ENCODE measurements around the gene PIAS4. TPM values are rescaled to one million over a fixed set of nuclear protein-coding genes. Genes with fewer than 3 reads are reported as not detected.
"Not testable (repeated sequence)": the region's sequence is repeated elsewhere in the genome, so short reads cannot be mapped to it uniquely, and the experiment has no call there.

PIAS4 gene
- total RNA-seq, 1 experiment from 2014 or later, result 45.9 TPM

- TF ChIP-seq ATF3 (CRISPR knock-in tag; conservative IDR thresholded peaks at IDR 0.05) (no peak), EMX1 (CRISPR knock-in tag; IDR thresholded peaks at IDR 0.05) (no peak)
Observed at GRCh38 chr19:4010808-4011110, 3.2 kb downstream of the PIAS4 start (continued).

GRCh38 chr19:4011430-4011829 is 3.9 kb downstream of the PIAS4 start:
- POLR2A ChIA-PET, H3K27ac Mint-ChIP-seq: not testable (repeated sequence)

GRCh38 chr19:4012092-4012974 is 4.8 kb downstream of the PIAS4 start:
- no peak for DNase-seq (ENCODE audit: low spot score)
- Mint-ChIP-seq H3K27ac (no peak overlapping the region), H3K36me3 (peaks cover 6% of the 10 kb centered on the region), H3K9me3 (no peaks in the 10 kb centered on the region), H3K27me3 (ENCODE audit: low read depth) (no peaks in the 10 kb centered on the region), H3K4me1 (peaks cover 14% of the 10 kb centered on the region), H3K4me3 (no peak overlapping the region)
- no peak for ATAC-seq
- no peak for TF ChIP-seq GRHL2 (CRISPR knock-in tag; IDR thresholded peaks at IDR 0.05; ENCODE audit: insufficient replicate concordance, severe bottlenecking)
- no peak for TF ChIP-seq ATF2 (CRISPR knock-in tag; IDR thresholded peaks at IDR 0.05; ENCODE audit: borderline replicate concordance, low read depth)
- no peak for TF ChIP-seq NFYB (CRISPR knock-in tag; conservative IDR thresholded peaks at IDR 0.05; ENCODE audit: low read depth)
- TF ChIP-seq ZNF138 (CRISPR knock-in tag; conservative IDR thresholded peaks at IDR 0.05), result no peak
- TF ChIP-seq CDX4 (CRISPR knock-in tag; IDR thresholded peaks at IDR 0.05; ENCODE audit: borderline replicate concordance), result no peak
- TF ChIP-seq TEAD4 (CRISPR knock-in tag; IDR thresholded peaks at IDR 0.05), result no peak
- no peak for TF ChIP-seq ZNF532 (CRISPR knock-in tag; IDR thresholded peaks at IDR 0.05; ENCODE audit: borderline replicate concordance)
- TF ChIP-seq MLX (CRISPR knock-in tag; IDR thresholded peaks at IDR 0.05), result no peak
- TF ChIP-seq ATF1 (CRISPR knock-in tag; IDR thresholded peaks at IDR 0.05), result no peak
- TF ChIP-seq NFE2L1 (CRISPR knock-in tag; IDR thresholded peaks at IDR 0.05), result no peak
- TF ChIP-seq MXD4 (CRISPR knock-in tag; IDR thresholded peaks at IDR 0.05; ENCODE audit: borderline replicate concordance), result no peak
- TF ChIP-seq ZNF219 (CRISPR knock-in tag; IDR thresholded peaks at IDR 0.05; ENCODE audit: borderline replicate concordance), result no peak
- no peak for TF ChIP-seq SMAD3 (CRISPR knock-in tag; IDR thresholded peaks at IDR 0.05; ENCODE audit: borderline replicate concordance)
- no peak for TF ChIP-seq ZNF317 (CRISPR knock-in tag; IDR thresholded peaks at IDR 0.05; ENCODE audit: borderline replicate concordance, low read depth)
- no peak for TF ChIP-seq CBFB (CRISPR knock-in tag; IDR thresholded peaks at IDR 0.05; ENCODE audit: low read depth)
- CTCF ChIA-PET, result no interaction called here
- POLR2A ChIA-PET, result no interaction called here

More at GRCh38 chr19:4011430-4011829, 3.9 kb downstream of the PIAS4 start:
- H3K4me3 Mint-ChIP-seq; H3K9me3 Mint-ChIP-seq; H3K36me3 Mint-ChIP-seq; ATAC-seq; H3K27me3 Mint-ChIP-seq (ENCODE audit: low read depth); DNase-seq (ENCODE audit: low spot score): not testable (repeated sequence)
- peaks cover 14% of the 10 kb centered on the region for H3K4me1 Mint-ChIP-seq
- CTCF ChIA-PET, result interaction anchor here (1.5 to 2.3 kb wide), 2 partner anchors 23 to 128 kb away, joined by 4 to 8 read pairs; no protein-coding TSS in a partner anchor

Data from WTC11 (cell line).